HG02973 (cell line): ENCODE measurements around the gene LRRTM4.
"Not testable (repeated sequence)": the region's sequence is repeated elsewhere in the genome, so short reads cannot be mapped to it uniquely, and the experiment has no call there.

Experiments used
- ATAC-seq: cut with Tn5 transposase; IDR thresholded peaks from one replicate; pipeline ENCODE4 v1.9.1; 2021; ENCODE audit warnings: moderate library complexity; ENCODE audit not compliant: unreplicated experiment

The LRRTM4 gene

DNA sequence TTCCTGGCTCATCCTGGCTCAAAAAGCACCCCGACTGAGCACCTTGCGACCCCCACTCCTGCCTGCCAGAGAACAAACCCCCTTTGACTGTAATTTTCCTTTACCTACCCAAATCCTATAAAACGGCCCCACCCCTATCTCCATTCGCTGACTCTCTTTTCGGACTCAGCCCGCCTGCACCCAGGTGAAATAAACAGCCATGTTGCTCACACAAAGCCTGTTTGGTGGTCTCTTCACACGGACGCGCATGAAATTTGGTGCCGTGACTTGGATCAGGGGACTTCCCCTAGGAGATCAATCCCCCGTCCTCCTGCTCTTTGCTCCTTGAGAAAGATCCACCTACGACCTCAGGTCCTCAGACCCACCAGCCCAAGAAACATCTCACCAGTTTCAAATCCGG is 433.8 kb downstream of the LRRTM4 start:
- not testable (repeated sequence) for ATAC-seq

DNA sequence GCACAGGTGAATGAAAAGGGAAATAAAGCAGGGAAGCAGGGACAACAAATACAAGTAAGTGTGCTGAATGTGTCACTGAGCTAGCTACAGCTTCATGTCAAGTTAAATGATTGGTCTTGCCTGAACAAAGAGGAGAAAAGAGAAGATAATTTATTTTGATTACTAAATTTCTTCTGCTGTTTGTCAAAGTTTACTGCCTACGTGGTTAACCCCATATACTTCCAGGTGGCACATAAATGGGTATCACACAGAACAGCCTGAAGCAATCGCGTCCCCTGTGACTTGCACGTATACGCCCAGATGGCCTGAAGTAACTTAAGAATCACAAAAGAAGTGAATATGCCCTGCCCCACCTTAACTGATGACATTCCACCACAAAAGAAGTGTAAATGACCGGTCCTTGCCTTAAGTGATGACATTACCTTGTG is 434.2 kb downstream of the LRRTM4 start:
- no peak for ATAC-seq

DNA sequence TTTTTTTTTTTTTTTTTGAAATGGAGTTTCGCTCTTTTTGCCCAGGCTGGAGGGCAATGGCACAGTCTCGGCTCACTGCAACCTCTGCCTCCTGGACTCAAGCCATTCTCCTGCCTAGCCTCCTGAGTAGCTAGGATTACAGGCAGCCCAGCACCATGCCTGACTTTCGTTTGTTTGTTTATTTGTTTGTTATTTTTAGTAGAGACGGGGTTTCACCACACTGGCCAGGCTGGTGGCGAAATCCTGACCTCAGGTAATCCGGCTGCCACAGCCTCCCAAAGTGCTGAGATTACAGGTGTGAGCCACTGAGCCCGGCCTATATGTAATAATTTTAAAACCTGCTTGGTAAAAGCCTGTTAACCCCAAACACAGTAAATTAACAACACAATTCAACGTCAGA is 435.7 kb downstream of the LRRTM4 start:
- no peak for ATAC-seq

DNA sequence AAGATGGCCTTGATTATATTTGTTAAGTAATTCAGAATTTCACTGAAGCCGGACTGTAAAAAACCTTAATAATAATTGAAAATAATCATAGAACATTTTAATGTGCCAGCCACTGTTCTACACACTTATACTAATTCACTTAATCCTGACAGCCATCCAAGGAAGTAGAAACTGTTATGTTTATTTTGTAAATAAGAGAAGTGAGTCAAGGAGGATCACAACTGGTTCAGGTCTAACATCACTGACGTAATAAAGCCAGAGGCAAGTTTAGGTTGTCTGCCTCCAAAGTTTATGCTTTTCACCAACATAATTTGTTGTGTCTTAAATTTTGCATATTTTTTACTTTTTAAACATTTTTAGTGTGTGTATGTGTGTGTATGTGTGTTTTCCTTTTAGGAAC is 436.1 kb downstream of the LRRTM4 start:
- no peak for ATAC-seq

DNA sequence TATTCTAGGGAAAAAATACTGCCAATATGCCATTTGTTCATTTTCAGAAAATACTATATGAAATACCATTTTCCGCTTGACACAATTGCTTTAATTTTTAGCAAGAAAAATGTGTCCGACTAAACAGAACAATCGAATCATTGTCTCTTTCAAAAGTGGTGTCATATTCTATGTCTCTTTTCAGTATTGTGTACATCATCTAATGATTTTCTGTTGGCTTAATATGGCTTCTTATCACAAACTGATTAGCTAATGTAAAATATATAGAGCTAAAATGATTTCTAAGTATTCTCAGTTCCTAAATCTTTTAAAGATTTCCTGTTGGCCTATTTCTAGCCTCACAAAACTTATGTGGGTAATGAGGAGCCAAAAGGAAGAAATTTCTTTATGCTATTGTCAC is 436.6 kb downstream of the LRRTM4 start:
- no peak for ATAC-seq

DNA sequence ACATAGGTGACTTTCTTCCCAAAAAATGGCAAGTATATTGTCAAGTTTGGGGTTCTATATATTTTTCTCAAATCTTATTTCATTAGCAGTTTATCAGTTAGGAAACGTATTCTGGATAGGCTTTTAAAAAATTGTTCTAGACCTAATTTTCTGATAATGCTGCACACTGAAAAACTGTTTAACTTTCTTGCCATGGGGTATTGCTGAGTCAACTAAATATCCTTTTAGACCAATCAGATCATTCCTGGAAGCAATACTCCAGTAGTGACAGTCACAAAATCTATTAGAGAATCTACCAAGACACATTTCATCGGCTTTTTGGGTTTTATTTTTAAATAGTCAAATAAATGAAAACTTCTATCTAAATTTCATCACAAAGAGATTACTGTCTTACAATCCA is 440.6 kb downstream of the LRRTM4 start:
- no peak for ATAC-seq

DNA sequence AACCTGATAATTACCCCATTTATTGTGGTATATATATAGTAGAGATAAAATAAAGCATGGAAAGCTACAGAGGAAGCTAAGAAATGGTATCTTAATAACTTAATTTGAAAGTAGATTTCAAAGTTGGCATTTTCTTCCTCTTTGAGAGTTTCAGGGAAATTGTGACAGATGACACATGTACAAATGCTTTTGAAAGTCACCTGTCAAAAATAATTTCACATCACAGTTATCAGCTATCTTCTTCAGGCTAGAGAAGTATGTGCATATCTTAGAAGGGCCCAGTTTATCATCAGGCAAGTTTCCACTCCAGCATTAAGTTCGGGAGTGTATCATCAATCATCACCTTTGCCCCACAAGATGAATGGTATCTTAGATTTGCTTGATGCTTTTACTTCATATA is 457.9 kb downstream of the LRRTM4 start:
- no peak for ATAC-seq

DNA sequence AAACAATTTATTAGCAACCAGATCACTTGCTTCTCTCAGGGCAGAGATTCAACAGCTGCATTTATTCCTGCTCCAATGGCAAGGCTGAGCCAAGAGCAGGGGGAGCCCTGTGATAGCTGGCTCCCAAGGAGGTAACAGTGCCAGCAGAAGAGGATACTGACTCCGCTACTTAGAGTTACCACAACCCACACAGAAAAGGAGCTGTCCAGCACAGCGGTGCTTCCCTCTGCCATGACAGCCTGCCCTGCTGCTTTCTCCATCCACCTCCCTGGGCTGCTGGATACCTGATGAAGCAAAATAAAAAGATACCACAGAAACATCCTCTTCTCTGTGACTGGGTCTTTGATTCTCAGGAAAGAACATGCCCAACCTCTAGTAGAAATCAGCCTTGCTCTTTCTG is 467.2 kb downstream of the LRRTM4 start:
- no peak for ATAC-seq

DNA sequence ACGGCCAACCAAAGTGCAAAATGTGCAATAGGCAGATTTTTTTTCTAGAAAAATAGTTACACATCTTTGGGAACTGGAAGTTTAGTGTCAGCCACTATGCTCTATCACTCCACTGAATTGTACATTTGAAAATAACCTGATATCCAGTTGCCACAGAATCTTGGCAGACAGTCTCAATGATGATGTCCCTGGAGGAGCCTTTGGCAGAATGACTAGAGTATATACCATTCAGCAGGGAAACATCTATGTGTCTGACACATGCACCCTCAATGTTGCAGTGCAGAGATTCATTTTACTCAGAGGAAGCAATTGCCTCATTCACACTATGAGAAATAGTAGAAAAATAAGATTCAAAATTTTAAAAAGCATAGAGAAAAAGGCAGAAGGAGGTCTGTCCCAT is 475.8 kb downstream of the LRRTM4 start:
- ATAC-seq: no peak

DNA sequence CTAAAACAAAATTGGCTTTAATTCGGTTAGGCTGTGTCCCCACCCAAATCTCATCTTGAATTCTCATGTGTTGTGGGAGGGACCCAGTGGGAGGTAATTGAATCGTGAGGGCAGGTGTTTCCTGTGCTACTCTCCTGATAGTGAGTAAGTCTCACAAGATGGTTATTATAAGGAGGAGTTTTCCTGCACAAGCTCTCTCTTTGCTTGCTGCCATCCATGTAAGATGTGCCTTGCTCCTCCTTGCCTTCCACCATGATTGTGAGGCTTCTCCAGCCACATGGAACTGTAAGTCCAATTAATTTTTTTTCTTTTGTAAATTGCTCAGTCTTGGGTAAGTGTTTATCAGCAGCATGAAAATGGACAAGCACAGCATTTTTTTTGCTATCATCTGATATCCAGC is 476.7 kb downstream of the LRRTM4 start:
- ATAC-seq: not testable (repeated sequence)

DNA sequence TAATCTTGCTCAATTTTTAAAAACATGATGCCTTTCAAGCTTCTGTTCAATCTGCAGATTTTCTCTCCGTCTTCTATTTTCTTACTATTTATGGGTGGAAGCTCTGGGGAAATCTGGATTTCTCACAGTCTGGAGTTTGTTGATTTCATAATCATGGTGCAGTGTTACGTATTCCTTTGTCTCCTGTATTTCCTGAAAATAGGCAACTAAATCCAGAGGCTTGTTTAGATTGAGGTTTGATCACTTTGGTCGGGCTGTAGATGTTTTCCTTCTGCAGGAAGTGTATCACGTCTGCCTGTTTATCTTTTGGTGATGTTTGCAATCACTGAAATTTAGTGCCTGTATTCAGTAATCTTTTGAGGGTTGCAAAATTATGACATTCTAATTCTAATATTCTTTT is 487.7 kb downstream of the LRRTM4 start:
- no peak for ATAC-seq

DNA sequence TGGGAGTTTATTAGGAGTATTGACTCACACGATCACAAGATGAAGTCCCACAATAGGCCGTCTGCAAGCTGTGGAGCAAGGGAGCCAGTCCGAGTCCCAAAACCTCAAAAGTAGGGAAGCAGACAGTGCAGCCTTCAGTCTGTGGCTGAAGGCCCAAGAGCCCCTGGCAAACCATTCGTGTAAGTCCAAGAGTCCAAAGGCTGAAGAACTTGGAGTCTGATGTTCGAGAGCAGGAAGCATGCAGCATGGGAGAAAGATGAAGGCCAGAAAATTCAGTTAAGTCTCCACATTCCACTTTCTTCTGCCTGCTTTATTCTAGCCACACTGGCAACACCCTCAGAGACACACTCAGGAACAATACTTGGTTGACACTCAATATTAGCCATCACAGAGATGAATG is 492.9 kb downstream of the LRRTM4 start:
- ATAC-seq: not testable (repeated sequence)

DNA sequence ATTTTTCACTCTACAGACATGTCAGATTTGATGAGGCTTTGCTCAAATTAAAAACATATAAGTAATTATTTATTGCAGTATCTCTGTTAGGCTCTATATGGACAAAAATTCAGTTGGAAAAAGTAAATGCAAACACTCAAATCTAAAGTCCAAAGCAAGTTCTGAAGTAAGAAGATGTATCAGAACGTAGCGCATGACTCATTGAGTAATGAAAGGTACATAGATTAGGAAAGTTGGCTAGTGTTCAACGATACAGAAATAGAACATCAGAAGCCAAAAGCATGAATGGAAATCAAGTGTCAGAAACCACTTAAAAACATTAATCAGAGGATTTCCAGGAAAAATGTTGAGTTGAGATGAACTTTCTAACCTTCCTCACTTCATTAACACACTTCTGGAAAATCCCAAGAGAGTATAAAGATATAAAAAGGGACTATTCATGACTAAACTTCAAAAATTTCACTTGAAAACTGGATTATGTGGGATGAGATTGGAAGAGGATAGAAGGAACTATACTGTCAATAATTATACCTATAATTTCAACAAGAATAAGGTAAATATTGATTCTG is 494.1 kb downstream of the LRRTM4 start:
- ATAC-seq: no peak

DNA sequence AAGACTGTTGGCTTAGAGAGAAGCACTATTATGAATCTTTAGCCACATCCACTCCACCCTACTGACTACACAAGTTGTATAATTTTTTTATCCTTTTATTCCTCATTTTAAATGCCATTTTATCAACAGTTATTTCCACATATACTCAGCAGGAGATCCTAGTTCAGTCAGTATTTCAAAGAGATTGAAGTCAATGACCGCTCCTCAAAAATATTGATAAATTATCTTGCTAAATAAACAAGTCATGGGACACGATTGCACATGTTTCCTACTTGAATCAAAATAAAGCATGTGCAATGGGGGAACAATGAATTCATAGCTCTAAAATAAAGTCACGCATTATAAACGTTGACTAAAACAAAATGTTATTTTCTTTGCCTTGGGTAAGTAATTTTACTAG is 496.5 kb downstream of the LRRTM4 start:
- no peak for ATAC-seq

DNA sequence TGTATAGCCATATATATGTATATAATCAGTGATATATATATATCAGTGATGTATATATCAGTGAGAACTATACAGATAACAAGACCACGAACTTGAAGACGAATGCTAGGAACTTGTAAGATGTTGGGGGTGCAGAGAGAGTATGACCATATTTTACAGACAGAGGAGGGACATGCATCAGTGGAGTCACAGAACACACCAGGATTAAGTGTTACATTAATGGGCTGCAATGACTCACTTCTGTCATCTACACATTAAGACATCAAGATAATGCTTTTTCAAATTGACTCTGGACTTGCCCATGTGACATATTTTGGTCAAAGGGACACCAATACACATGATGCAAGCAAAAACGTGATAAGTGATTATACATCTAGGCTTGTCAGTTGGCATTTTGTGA is 501.0 kb downstream of the LRRTM4 start:
- ATAC-seq: no peak

DNA sequence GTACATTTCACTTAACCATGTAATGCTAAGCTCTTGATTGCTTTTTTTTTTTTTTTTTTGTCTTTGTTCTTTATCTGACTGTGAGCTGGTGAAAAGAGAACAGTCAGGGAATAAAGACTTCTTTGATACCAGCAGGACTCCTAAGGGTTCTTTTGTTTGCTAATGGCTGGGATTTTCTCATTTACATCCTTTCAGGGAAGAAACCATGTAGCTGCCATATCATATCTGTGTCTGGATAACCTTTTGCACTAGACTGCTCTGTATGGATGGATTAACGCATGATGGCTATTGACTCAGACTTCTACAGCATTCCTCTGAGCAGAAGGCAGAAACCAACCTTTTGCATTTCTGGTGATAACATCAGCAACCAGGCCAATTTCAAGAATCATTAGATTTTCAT is 504.0 kb downstream of the LRRTM4 start:
- no peak for ATAC-seq

DNA sequence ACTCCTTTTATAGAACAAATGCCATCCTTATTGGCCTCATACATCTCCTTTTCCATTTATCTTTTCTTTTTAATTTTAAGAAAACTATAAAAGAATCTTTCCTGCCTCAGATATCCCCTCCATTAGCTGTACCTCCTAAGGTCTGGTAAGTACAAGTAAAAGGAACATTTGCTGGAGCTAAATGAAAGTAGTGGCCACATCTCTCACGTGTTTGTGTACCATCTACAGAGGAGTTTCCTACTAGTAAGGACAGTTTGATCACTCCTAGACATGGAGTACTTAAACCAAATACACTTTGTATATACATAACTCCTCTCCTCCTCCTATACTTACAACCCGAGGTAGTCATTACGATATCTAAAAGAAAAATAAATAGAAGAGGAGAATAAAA is 504.8 kb downstream of the LRRTM4 start:
- ATAC-seq: no peak

DNA sequence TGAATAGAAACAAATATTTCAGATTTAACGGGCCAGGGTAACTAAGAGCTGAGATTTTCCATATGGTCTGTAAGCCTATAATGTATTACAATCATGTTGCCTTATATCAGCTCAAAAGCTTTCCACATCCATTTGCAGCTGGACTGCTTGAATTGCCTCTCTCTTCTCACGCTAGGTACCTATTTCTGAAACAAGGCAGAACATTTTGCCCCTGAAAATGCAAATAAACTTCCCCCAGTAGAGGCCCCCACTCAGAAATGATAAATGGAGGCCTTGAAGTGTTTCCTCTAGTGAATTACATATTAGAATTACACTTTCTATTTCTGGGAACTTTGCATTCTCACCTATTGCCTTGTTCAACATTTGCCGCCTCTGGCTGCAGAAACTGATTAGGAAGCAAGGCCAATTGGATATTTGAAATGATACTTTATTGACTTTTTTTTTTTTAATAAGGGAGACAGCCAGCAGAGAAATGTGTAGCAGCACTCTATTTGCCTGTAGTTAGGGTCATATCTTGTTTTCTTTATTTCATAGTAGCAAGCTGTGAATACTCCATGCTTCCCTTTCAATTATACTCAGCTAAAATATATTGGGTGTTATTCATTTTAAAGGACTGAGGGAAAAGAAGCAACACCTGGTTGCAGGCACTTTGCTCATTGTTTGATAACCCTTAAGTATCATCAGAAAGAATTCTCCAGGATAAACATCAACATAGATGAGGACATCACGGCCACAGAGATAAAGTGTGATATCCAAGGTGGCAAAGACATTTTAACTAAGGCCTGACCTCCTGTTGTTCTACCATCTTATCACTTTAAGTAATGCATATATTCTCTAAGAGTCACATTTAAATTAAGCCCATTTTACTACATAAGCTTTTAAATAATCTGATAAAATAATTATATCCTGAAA is 505.5 kb downstream of the LRRTM4 start:
- ATAC-seq: no peak

DNA sequence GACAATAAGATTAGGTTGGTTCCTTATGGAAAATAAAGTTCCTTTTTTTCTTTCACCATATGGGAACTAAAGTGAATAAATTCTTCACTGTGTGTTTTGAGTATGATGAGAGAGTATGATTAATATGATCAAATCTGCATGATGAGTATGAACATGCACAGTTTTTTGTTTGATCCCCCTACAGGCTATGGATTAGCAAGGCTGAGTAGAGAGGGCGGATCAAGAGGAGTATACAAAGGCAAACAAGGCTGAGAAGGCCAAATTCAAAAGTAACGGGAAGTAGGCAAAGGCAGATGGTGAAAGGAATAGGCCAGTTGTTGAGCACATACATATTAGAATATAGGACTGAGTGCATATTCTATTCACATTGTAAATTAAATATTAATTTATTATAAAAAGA is 508.2 kb downstream of the LRRTM4 start:
- ATAC-seq: no peak

DNA sequence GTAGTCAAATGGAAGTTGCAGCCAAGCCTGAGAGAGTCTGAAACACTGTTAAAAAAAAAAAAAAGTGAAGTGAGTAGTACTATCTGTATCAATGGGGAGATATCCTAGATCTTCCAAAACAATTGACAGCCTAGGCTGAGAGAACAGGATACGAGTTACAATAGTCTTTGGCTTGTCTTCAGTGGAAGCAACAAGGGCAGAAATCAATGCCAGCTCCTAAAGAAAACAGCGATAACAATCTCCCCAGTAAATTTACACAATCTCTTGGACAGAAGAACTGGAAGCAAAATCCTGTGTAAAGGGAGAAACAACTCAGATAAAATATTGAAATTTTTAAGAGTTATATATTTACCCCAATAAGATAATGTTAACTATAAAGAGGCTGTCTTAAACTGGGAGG is 508.7 kb downstream of the LRRTM4 start:
- no peak for ATAC-seq

DNA sequence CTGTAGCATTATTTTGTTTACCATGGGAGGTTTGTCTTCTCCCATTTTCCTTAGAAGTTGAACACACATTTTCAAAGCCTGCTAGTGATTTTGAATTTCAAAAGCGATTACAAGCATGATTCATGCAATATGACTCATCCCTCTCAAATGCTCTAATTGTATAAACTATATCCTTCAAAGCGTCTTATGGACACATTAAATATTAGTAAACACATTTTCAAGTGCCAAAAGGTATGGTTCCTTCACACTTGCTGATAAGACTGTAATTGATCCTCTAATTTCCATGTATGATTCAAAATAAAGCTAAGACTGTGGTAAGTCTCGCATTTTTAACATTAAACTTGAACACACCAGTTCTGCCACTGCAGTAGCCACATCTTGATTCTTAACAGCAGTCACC is 512.9 kb downstream of the LRRTM4 start:
- ATAC-seq: no peak

DNA sequence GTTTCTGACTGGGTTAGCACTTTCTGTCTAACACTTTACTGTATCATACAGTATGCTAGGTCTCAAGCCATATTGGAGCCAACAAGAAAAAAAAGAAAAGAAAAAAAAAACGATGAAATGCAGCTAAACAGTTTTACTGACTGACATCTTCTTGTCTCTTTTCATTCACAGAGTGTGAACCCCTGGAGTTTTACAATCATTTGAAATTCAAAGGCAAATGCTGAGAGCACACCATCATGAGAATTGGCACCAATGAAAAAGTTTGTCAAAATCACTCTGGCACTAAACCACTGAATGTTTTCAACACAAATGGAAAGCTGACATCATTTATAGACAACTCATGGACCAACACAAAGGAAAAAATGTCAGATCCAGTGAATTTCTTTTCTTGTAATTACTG is 513.3 kb downstream of the LRRTM4 start:
- no peak for ATAC-seq

DNA sequence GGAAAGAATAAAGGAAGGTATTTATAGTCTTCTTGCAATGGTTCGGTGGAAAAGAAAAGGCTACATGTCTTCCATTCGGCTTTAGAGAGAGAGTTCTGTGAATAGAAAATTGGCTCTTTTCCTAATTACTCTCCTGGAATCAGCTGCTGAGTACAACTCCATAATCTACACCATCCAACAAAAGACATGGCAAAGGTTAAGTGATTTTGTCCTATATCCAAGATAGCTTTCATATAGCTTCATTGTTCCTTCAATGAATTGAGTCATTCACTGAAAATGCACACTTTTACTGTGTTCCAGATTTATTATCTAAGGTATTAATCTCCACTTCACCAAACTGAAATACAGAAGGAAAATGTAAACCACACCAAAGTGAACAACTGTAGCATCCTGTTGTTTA is 514.5 kb downstream of the LRRTM4 start:
- ATAC-seq: no peak
